ENCODE measurements around the gene SFRP2.

GRCh38 chr4:153764601-153765368 is 24.1 kb downstream of the SFRP2 start:
- no peak for TF ChIP-seq CTCF (IDR thresholded peaks at IDR 0.05)
- TF ChIP-seq POLR2A (IDR thresholded peaks at IDR 0.05) = no peak

All from body of pancreas (tissue), 4 donors.